Measurements from ENCODE around the gene NADK2. TPM values are rescaled to one million over a fixed set of nuclear protein-coding genes. Genes with fewer than 3 reads are reported as not detected.
A peak's percentile ranks its signal among the peaks of the same experiment; 100 is the strongest.

The NADK2 gene
- total and polyA plus RNA-seq, 2 donors (not counting 3 experiments of a cell fraction or from before 2014, with no cell fraction given) = 4.0 to 20.3 TPM

DNA sequence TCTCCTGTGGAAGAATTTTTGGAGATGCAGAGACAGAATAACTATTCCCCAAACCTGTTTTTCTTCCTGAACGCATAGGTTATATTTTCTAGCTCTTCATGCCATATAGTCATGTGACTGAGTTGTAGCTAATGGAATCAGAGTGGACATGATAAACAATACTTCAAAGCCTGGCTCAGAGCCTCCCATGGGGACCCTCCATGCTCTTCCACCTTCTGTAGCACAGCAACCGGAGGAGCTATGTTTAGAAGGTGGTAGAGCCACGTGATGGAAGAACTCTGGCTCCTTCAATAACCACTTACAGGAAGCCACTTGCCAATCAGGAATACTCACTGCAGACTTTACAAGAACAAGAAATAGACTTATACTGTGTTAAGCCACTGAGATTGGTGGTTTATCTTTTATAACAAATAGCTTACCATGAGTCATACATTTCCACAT is 39.2 kb downstream of the NADK2 start:
- no peaks in the 10 kb centered on the region for H3K9me3 ChIP-seq (replicated peaks; ENCODE audit: control insufficient read depth, insufficient read depth, low read length)
- H2AFZ ChIP-seq (ENCODE audit: low read depth, low read length) = no peak overlapping the region
- FAIRE-seq (no peak), DNase-seq (ENCODE audit: low read depth, low spot score) (peak; percentile 4)
- no peaks in the 10 kb centered on the region for H3K27me3 ChIP-seq (ENCODE audit: control insufficient read depth in 2 of 2, insufficient read depth in 2 of 2, low read length in 2 of 2)
- ChIA-PET POLR2A (no interaction called here), CTCF (interaction anchor here (0.9 to 1.9 kb wide), 6 partner anchors 15 to 100 kb away, joined by 3 to 16 read pairs (median 6); partner anchors contain the start of genes NADK2 and RANBP3L)
- H3K9ac ChIP-seq (replicated peaks; ENCODE audit: extremely low read depth, insufficient read depth, low read length) = no peak overlapping the region
- no peak overlapping the region for H3K4me3 ChIP-seq (replicated peaks in 1 of 3; ENCODE audit: insufficient read depth in 1 of 3, low read depth in 1 of 3, low read length in 3 of 3)
- intact Hi-C loops (cut with micrococcal nuclease) = no loop called here
- no peak for TF ChIP-seq FOS (IDR thresholded peaks at IDR 0.05; ENCODE audit: borderline replicate concordance, insufficient read depth, low read length)
- TF ChIP-seq JUN (IDR thresholded peaks at IDR 0.05; ENCODE audit: borderline replicate concordance, insufficient read depth, insufficient read length, low read depth) = no peak
- TF ChIP-seq EZH2 (IDR thresholded peaks at IDR 0.05; ENCODE audit: borderline replicate concordance, low read depth, low read length, severe bottlenecking) = no peak
- TF ChIP-seq, protein P1, sequence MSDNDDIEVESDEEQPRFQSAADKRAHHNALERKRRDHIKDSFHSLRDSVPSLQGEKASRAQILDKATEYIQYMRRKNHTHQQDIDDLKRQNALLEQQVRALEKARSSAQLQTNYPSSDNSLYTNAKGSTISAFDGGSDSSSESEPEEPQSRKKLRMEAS (IDR thresholded peaks at IDR 0.05; ENCODE audit: insufficient read depth, insufficient read length) = no peak
- no peak for TF ChIP-seq POLR2A (IDR thresholded peaks at IDR 0.05; ENCODE audit: low read depth, low read length)
- TF ChIP-seq, protein P2, sequence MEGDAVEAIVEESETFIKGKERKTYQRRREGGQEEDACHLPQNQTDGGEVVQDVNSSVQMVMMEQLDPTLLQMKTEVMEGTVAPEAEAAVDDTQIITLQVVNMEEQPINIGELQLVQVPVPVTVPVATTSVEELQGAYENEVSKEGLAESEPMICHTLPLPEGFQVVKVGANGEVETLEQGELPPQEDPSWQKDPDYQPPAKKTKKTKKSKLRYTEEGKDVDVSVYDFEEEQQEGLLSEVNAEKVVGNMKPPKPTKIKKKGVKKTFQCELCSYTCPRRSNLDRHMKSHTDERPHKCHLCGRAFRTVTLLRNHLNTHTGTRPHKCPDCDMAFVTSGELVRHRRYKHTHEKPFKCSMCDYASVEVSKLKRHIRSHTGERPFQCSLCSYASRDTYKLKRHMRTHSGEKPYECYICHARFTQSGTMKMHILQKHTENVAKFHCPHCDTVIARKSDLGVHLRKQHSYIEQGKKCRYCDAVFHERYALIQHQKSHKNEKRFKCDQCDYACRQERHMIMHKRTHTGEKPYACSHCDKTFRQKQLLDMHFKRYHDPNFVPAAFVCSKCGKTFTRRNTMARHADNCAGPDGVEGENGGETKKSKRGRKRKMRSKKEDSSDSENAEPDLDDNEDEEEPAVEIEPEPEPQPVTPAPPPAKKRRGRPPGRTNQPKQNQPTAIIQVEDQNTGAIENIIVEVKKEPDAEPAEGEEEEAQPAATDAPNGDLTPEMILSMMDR (IDR thresholded peaks at IDR 0.05; ENCODE audit: extremely low read depth in 1 of 2, insufficient read depth in 1 of 2, low read depth in 1 of 2, low read length in 2 of 2) = no peak
- TF ChIP-seq POLR2AphosphoS5 (IDR thresholded peaks at IDR 0.05; ENCODE audit: insufficient read depth, low read depth, low read length) = no peak
- no peak for TF ChIP-seq GATA2 (IDR thresholded peaks at IDR 0.05; ENCODE audit: insufficient read depth, insufficient read length, low read depth, low read length)
- no peak for TF ChIP-seq MYC (IDR thresholded peaks at IDR 0.05; ENCODE audit: low read depth, low read length)
- H3K4me2 ChIP-seq (ENCODE audit: insufficient read depth, low read length) = no peak overlapping the region
- H4K20me1 ChIP-seq (replicated peaks; ENCODE audit: control insufficient read depth, extremely low read depth, insufficient read depth, low read length) = no peaks in the 10 kb centered on the region
- peaks cover 0 to 2% of the 10 kb centered on the region in 2 experiments for H3K36me3 ChIP-seq (ENCODE audit: control insufficient read depth in 2 of 2, extremely low read depth in 1 of 2, insufficient read depth in 2 of 2, low read length in 2 of 2)
- no peak overlapping the region for H3K27ac ChIP-seq (ENCODE audit: insufficient read depth, low read depth, low read length)
- dilution Hi-C loops (cut with MboI; ENCODE audit: extremely low pct_ligation_motif_present, low sequenced_read_pairs) = no loop called here
- H3K79me2 ChIP-seq (ENCODE audit: control insufficient read depth, insufficient read depth, low read length) = no peaks in the 10 kb centered on the region
- BruUV-seq (replicated peaks) = no TSS peak
- H3K9me1 ChIP-seq (replicated peaks; ENCODE audit: control insufficient read depth, extremely low read depth, insufficient read depth, low read length) = no peaks in the 10 kb centered on the region
- peaks cover 12% of the 10 kb centered on the region for H3K4me1 ChIP-seq (ENCODE audit: control insufficient read depth, extremely low read depth, insufficient read depth, low read length)

All from endothelial cell of umbilical vein (primary cell).